ENCODE data around the gene RUFY3.

RUFY3 gene

DNA sequence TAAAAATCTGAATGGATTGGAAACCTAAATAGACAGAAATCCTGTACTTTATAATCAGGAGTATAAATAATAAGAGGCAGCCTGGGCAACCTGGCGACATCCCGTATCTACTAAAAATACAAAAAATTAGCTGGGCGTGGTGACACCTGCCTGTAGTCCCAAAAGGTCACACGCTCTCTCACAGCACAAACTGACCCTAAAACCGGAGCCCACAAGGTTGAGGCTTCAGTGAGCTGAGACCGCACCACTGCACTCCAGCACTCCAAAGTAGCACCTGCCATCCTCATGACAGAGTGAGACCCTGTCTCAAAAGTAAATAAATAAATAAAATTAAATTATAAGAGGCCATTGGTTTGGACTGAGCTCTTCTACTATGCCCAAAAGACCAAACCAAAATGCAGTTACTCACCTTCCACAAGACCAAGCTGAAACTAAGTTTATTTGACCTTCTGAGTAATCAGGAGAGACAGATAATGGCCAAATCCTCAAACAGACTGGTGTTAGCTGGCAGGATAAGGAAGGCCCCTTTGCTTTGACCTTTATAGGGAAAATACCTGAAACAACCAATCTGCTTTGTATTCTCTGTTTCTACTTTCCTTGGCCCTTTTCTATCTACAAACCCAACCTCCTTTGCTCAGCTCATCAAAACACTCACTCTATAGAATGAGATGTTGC lies 121.1 kb downstream of the RUFY3 start:
- no peak for DNase-seq (ENCODE audit: low read depth)

DNA sequence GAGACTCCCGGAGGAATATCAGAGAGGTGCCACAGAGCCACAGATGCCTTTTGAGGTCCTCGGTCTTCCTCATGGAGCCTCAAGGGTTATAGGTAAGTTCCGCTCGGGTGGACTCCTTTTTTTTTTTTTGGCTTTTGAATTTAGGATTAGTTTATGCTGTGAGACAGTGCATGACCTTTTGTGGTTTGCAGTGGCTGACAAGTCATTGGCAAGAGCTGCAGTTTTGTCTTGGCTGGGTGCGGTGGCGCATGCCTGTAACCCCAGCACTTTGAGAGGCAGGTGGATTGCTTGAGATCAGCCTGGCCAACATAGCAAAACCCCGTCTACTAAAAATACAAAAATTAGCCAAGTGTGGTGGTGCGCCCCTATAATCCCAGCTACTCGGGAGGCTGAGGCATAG lies 122.4 kb downstream of the RUFY3 start:
- no peak for DNase-seq (ENCODE audit: low read depth)

DNA sequence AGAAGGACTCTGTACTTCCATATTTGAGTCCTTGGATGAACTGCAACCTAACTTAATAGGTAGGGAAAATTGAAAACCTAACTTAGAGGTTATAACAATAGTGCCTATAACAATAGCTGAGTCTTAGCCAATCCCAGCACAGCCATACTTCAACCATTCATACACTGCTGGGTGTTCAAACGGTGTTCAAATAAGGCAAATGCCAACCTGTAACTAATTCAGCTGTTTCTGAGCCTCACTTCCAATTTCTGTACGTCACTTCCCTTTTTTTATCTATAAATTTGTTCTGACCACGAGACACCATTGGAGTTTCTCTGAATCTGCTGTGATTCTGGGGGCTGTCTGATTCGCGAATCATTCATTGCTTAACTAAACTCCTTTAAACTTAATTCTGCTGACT lies 127.5 kb downstream of the RUFY3 start:
- no peak for DNase-seq (ENCODE audit: low read depth)

GRCh38 chr4:70855464-70855863 lies 133.7 kb downstream of the RUFY3 start:
- no peak for DNase-seq (ENCODE audit: low read depth)

Measured in HS-5 (cell line).